HCT116 (cell line): Measurements from ENCODE around the gene RTL1. TPM values are rescaled to one million over a fixed set of nuclear protein-coding genes. Genes with fewer than 3 reads are reported as not detected.

Experiments used
- CTCF ChIP-seq, 3 experiments: fragments of 200-600 bp in 1 of 3; sonication (generic) in 1 of 3; IDR thresholded peaks in 2 of 3; conservative IDR thresholded peaks in 1 of 3; 2 replicates each; pipeline ENCODE4 v1.5.1; 2012 to 2017; ENCODE audit warnings: low read depth in 2 of 3, low read length in 2 of 3, antibody characterized with exemption in 1 of 3, borderline replicate concordance in 1 of 3, control low read depth in 1 of 3, mild to moderate bottlenecking in 1 of 3, mixed read lengths in 1 of 3, mixed run types in 1 of 3, moderate library complexity in 1 of 3; ENCODE audit not compliant: insufficient read depth in 1 of 3
- POLR2A ChIP-seq: IDR thresholded peaks from 2 replicates; pipeline ENCODE4 v1.7.0; 2011; ENCODE audit warnings: borderline replicate concordance; ENCODE audit not compliant: insufficient read depth, insufficient read length; ENCODE audit errors: extremely low read depth
- REST ChIP-seq: IDR thresholded peaks from 2 replicates; pipeline ENCODE4 v1.6.1; 2012; ENCODE audit warnings: low read depth
- SIN3A ChIP-seq: IDR thresholded peaks from 2 replicates; pipeline ENCODE4 v1.6.1; 2012; ENCODE audit warnings: low read depth
- TCF7L2 ChIP-seq: IDR thresholded peaks from 2 replicates; pipeline ENCODE4 v1.7.0; 2011; ENCODE audit warnings: borderline replicate concordance, inconsistent platforms; ENCODE audit not compliant: insufficient read depth, insufficient read length; ENCODE audit errors: extremely low read depth
- total RNA-seq: library from RNA; stranded (reverse); gene quantifications from one replicate; pipeline ENCODE4 v1.2.1, GENCODE V29; 2021; ENCODE audit not compliant: unreplicated experiment

Gene RTL1
- total RNA-seq, 1 experiment from 2014 or later: not detected

- TF ChIP-seq REST: no peak
- TF ChIP-seq SIN3A: no peak
- TF ChIP-seq POLR2A: no peak
- no peak for TF ChIP-seq CTCF (IDR thresholded peaks at IDR 0.05 in 2 of 3, conservative IDR thresholded peaks at IDR 0.05 in 1 of 3; ENCODE audit: borderline replicate concordance in 1 of 3, insufficient read depth in 1 of 3, low read depth in 2 of 3, low read length in 2 of 3)
- TF ChIP-seq TCF7L2: no peak
Observed at GRCh38 chr14:100867631-100868315, 35.7 kb downstream of the RTL1 start (continued).
